Measurements from ENCODE around the gene IER2. TPM values are rescaled to one million over a fixed set of nuclear protein-coding genes. Genes with fewer than 3 reads are reported as not detected.

The IER2 gene
- total and polyA plus RNA-seq, 2 donors (not counting 3 experiments of a cell fraction or from before 2014, with no cell fraction given), result 60.6 to 81.6 TPM

DNA sequence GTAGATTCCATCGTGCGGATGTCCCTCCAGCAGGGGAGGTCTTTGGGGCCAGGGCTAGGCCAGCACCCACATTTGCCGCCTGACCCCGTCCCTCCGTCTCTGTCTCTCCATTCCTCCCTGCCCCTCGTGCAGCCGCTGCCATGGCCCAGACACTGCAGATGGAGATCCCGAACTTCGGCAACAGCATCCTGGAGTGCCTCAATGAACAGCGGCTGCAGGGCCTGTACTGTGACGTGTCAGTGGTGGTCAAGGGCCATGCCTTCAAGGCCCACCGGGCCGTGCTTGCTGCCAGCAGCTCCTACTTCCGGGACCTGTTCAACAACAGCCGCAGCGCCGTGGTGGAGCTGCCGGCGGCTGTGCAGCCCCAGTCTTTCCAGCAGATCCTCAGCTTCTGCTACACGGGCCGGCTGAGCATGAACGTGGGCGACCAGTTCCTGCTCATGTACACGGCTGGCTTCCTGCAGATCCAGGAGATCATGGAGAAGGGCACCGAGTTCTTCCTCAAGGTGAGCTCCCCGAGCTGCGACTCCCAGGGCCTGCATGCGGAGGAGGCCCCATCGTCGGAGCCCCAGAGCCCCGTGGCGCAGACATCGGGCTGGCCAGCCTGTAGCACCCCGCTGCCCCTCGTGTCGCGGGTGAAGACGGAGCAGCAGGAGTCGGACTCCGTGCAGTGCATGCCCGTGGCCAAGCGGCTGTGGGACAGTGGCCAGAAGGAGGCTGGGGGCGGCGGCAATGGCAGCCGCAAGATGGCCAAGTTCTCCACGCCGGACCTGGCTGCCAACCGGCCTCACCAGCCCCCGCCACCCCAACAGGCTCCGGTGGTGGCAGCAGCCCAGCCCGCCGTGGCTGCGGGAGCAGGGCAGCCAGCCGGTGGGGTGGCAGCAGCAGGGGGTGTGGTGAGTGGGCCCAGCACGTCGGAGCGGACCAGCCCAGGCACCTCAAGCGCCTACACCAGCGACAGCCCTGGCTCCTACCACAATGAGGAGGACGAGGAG lies 14.8 kb upstream of the IER2 start:
- H2AFZ ChIP-seq (ENCODE audit: low read depth, low read length), result no peak overlapping the region
- no peak overlapping the region for H3K27ac ChIP-seq (ENCODE audit: insufficient read depth, low read depth, low read length)
- H3K9me3 ChIP-seq (replicated peaks; ENCODE audit: control insufficient read depth, insufficient read depth, low read length), result no peaks in the 10 kb centered on the region
- intact Hi-C loops (cut with micrococcal nuclease) (no loop called here), dilution Hi-C loops (cut with MboI; ENCODE audit: extremely low pct_ligation_motif_present, low sequenced_read_pairs) (no loop called here)
- no peak overlapping the region for H3K4me3 ChIP-seq (replicated peaks in 1 of 3; ENCODE audit: insufficient read depth in 1 of 3, low read depth in 1 of 3, low read length in 3 of 3)
- ChIA-PET CTCF (no interaction called here), POLR2A (no interaction called here)
- BruUV-seq (replicated peaks), result no TSS peak
- H3K36me3 ChIP-seq (ENCODE audit: control insufficient read depth in 2 of 2, extremely low read depth in 1 of 2, insufficient read depth in 2 of 2, low read length in 2 of 2), result peaks cover 12 to 36% of the 10 kb centered on the region in 2 experiments
- no peaks in the 10 kb centered on the region for H3K9me1 ChIP-seq (replicated peaks; ENCODE audit: control insufficient read depth, extremely low read depth, insufficient read depth, low read length)
- no peak for FAIRE-seq
- no peaks in the 10 kb centered on the region for H3K4me1 ChIP-seq (ENCODE audit: control insufficient read depth, extremely low read depth, insufficient read depth, low read length)
- no peak overlapping the region for H3K4me2 ChIP-seq (ENCODE audit: insufficient read depth, low read length)
- TF ChIP-seq JUN (IDR thresholded peaks at IDR 0.05; ENCODE audit: borderline replicate concordance, insufficient read depth, insufficient read length, low read depth) (no peak), POLR2AphosphoS5 (IDR thresholded peaks at IDR 0.05; ENCODE audit: insufficient read depth, low read depth, low read length) (no peak)
- no peaks in the 10 kb centered on the region for H3K27me3 ChIP-seq (ENCODE audit: control insufficient read depth in 2 of 2, insufficient read depth in 2 of 2, low read length in 2 of 2)
- peaks cover 2% of the 10 kb centered on the region for H4K20me1 ChIP-seq (replicated peaks; ENCODE audit: control insufficient read depth, extremely low read depth, insufficient read depth, low read length)
- no peak overlapping the region for H3K9ac ChIP-seq (replicated peaks; ENCODE audit: extremely low read depth, insufficient read depth, low read length)
- peaks cover 39% of the 10 kb centered on the region for H3K79me2 ChIP-seq (ENCODE audit: control insufficient read depth, insufficient read depth, low read length)
- DNase-seq (ENCODE audit: low read depth, low spot score), result no peak

DNA sequence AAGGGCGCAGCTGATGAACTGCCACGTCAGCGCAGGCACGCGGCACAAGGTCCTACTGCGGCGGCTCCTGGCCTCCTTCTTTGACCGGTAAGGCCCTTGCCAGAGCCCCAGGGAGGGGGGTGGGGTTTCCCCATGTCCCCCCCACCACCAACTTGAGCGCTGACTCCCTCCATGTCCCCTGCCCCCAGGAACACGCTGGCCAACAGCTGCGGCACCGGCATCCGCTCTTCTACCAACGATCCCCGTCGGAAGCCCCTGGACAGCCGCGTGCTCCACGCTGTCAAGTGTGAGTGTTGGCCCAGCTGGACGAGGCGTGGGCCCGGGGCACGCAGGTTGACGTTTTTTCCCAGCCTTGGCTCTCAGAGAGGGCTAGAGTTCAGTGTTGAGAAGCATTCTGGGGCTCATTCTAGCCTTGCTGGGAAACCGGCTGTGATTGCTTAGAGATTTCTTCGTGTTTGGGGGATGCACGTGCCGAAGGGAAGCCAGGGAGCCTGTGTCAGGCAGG lies 12.9 kb upstream of the IER2 start:
- CTCF ChIA-PET, result interaction anchor here (1.0 to 1.3 kb wide), 2 partner anchors 9 to 36 kb away, joined by 3 to 4 read pairs; no protein-coding TSS in a partner anchor
- Histone ChIP-seq H3K4me2 (ENCODE audit: insufficient read depth, low read length) (no peak overlapping the region), H3K9me3 (replicated peaks; ENCODE audit: control insufficient read depth, insufficient read depth, low read length) (no peaks in the 10 kb centered on the region), H3K79me2 (ENCODE audit: control insufficient read depth, insufficient read depth, low read length) (peaks cover 24% of the 10 kb centered on the region), H3K9me1 (replicated peaks; ENCODE audit: control insufficient read depth, extremely low read depth, insufficient read depth, low read length) (no peaks in the 10 kb centered on the region), H3K9ac (replicated peaks; ENCODE audit: extremely low read depth, insufficient read depth, low read length) (no peak overlapping the region), H3K36me3 (ENCODE audit: control insufficient read depth in 2 of 2, extremely low read depth in 1 of 2, insufficient read depth in 2 of 2, low read length in 2 of 2) (peaks cover 12 to 36% of the 10 kb centered on the region in 2 experiments), H2AFZ (ENCODE audit: low read depth, low read length) (no peak overlapping the region), H4K20me1 (replicated peaks; ENCODE audit: control insufficient read depth, extremely low read depth, insufficient read depth, low read length) (peaks cover 2% of the 10 kb centered on the region), H3K27me3 (ENCODE audit: control insufficient read depth in 2 of 2, insufficient read depth in 2 of 2, low read length in 2 of 2) (no peaks in the 10 kb centered on the region), H3K4me1 (ENCODE audit: control insufficient read depth, extremely low read depth, insufficient read depth, low read length) (no peaks in the 10 kb centered on the region), H3K4me3 (replicated peaks in 1 of 3; ENCODE audit: insufficient read depth in 1 of 3, low read depth in 1 of 3, low read length in 3 of 3) (no peak overlapping the region), H3K27ac (ENCODE audit: insufficient read depth, low read depth, low read length) (no peak overlapping the region)
- dilution Hi-C loops (cut with MboI; ENCODE audit: extremely low pct_ligation_motif_present, low sequenced_read_pairs), result no loop called here
- TF ChIP-seq POLR2AphosphoS5 (IDR thresholded peaks at IDR 0.05; ENCODE audit: insufficient read depth, low read depth, low read length) (no peak), JUN (IDR thresholded peaks at IDR 0.05; ENCODE audit: borderline replicate concordance, insufficient read depth, insufficient read length, low read depth) (no peak), GATA2 (IDR thresholded peaks at IDR 0.05; ENCODE audit: insufficient read depth, insufficient read length, low read depth, low read length) (no peak), MYC (IDR thresholded peaks at IDR 0.05; ENCODE audit: low read depth, low read length) (no peak), FOS (IDR thresholded peaks at IDR 0.05; ENCODE audit: borderline replicate concordance, insufficient read depth, low read length) (no peak), EZH2 (IDR thresholded peaks at IDR 0.05; ENCODE audit: borderline replicate concordance, low read depth, low read length, severe bottlenecking) (no peak), POLR2A (IDR thresholded peaks at IDR 0.05; ENCODE audit: low read depth, low read length) (no peak)
- TF ChIP-seq, protein P1, sequence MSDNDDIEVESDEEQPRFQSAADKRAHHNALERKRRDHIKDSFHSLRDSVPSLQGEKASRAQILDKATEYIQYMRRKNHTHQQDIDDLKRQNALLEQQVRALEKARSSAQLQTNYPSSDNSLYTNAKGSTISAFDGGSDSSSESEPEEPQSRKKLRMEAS (IDR thresholded peaks at IDR 0.05; ENCODE audit: insufficient read depth, insufficient read length), result no peak
- TF ChIP-seq, protein P2, sequence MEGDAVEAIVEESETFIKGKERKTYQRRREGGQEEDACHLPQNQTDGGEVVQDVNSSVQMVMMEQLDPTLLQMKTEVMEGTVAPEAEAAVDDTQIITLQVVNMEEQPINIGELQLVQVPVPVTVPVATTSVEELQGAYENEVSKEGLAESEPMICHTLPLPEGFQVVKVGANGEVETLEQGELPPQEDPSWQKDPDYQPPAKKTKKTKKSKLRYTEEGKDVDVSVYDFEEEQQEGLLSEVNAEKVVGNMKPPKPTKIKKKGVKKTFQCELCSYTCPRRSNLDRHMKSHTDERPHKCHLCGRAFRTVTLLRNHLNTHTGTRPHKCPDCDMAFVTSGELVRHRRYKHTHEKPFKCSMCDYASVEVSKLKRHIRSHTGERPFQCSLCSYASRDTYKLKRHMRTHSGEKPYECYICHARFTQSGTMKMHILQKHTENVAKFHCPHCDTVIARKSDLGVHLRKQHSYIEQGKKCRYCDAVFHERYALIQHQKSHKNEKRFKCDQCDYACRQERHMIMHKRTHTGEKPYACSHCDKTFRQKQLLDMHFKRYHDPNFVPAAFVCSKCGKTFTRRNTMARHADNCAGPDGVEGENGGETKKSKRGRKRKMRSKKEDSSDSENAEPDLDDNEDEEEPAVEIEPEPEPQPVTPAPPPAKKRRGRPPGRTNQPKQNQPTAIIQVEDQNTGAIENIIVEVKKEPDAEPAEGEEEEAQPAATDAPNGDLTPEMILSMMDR (IDR thresholded peaks at IDR 0.05; ENCODE audit: extremely low read depth in 1 of 2, insufficient read depth in 1 of 2, low read depth in 1 of 2, low read length in 2 of 2), result no peak
- intact Hi-C loops (cut with micrococcal nuclease), result no loop called here
- POLR2A ChIA-PET, result no interaction called here
- FAIRE-seq (no peak), DNase-seq (ENCODE audit: low read depth, low spot score) (no peak)
- BruUV-seq (replicated peaks), result no TSS peak

Data from endothelial cell of umbilical vein (primary cell).